Esophagus muscularis mucosa (tissue), 3 donors: ENCODE data around the gene INPP4B.

Source experiments
- POLR2A ChIP-seq: fragments of 450-650 bp; IDR thresholded peaks from one replicate; pipeline ENCODE4 v1.6.1; 2017; ENCODE audit warnings: antibody characterized with exemption, moderate library complexity, mild to moderate bottlenecking, low read depth
- POLR2AphosphoS5 ChIP-seq, 2 donors: sonication (generic); formaldehyde crosslinking; IDR thresholded peaks; one replicate each; pipeline ENCODE4 v1.6.1; 2017; ENCODE audit warnings: antibody characterized with exemption in 2 of 2
- TF ChIP-seq, protein P1 (sequence below), 3 experiments: fragments of 200-600 bp in 2 of 3; fragments of 450-650 bp in 1 of 3; sonication (generic) in 2 of 3; IDR thresholded peaks; one replicate each; pipeline ENCODE4 v1.5.1; 2017 to 2019; ENCODE audit warnings: antibody characterized with exemption in 3 of 3, mild to moderate bottlenecking in 2 of 3, moderate library complexity in 1 of 3

DNA sequence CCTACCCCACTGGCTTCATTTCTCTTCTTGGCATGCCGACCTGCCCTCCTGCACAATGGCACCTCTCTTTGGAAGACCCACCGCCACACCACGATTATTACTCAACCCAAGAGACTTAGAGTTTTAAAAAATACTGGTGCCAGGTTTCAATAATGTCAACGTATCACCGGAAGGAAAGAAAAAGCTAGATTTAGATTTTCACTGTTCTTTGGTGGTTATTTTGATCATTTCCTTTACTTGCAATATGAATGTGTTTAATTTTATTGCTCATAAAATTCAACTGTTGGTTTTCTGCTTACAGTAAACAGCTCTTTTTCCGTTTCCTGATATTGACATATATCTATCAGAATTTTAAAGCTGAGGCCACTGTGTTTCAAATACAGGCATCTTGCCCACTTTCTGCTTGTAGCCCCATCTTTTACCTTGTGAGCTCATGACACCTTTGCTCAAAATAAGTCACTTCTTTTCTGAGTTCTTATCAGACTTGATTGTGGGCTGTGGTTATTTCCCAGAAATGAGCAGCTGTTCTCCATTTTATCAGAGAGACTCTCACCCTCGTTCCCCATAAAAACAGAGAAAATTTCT lies 439.1 kb downstream of the INPP4B start:
- no peak for TF ChIP-seq POLR2A
- no peak for TF ChIP-seq POLR2AphosphoS5 (IDR thresholded peaks at IDR 0.05)
- TF ChIP-seq, protein P1, sequence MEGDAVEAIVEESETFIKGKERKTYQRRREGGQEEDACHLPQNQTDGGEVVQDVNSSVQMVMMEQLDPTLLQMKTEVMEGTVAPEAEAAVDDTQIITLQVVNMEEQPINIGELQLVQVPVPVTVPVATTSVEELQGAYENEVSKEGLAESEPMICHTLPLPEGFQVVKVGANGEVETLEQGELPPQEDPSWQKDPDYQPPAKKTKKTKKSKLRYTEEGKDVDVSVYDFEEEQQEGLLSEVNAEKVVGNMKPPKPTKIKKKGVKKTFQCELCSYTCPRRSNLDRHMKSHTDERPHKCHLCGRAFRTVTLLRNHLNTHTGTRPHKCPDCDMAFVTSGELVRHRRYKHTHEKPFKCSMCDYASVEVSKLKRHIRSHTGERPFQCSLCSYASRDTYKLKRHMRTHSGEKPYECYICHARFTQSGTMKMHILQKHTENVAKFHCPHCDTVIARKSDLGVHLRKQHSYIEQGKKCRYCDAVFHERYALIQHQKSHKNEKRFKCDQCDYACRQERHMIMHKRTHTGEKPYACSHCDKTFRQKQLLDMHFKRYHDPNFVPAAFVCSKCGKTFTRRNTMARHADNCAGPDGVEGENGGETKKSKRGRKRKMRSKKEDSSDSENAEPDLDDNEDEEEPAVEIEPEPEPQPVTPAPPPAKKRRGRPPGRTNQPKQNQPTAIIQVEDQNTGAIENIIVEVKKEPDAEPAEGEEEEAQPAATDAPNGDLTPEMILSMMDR (IDR thresholded peaks at IDR 0.05), result no peak
